Hippocampal formation (tissue), 2 donors: ENCODE data around the gene NEB.
"Not testable (repeated sequence)": the region's sequence is repeated elsewhere in the genome, so short reads cannot be mapped to it uniquely, and the experiment has no call there.

Experiments
- DNase-seq, 2 donors: peaks; one replicate each; lab custom pipeline; 2025; lab: John Stamatoyannopoulos, UW

NEB gene

DNA sequence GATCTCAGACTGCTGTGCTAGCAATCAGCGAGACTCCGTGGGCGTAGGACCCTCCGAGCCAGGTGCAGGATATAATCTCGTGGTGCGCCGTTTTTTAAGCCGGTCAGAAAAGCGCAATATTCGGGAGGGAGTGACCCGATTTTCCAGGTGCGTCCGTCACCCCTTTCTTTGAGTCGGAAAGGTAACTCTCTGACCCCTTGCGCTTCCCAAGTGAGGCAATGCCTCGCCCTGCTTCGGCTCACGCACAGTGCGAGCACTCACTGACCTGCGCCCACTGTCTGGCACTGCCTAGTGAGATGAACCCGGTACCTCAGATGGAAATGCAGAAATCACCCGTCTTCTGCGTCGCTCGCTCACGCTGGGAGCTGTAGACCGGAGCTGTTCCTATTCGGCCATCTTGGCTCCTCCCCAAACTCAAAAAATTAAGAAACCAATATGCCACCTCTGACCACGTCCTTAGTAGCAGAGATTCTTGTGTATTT is 29.8 kb downstream of the NEB start:
- not testable (repeated sequence) for DNase-seq

DNA sequence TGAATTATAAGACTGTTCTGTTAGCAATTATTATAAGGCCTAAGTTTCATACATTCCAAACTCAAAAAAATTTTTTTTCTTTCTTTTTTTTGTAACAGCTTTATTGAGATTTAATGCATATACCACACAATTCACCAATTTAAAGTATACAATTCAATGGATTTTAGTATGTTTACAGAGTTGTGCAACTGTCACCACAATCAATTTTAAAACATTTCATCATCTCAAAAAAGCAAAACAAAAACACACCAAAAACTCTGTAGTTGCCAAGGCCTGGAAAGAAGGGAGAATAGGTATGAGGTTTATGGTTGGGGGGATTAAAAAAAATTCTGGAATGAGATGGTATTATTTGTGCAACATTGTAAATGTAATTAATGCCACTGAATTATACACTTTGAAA is 36.1 kb downstream of the NEB start:
- DNase-seq = not testable (repeated sequence)

DNA sequence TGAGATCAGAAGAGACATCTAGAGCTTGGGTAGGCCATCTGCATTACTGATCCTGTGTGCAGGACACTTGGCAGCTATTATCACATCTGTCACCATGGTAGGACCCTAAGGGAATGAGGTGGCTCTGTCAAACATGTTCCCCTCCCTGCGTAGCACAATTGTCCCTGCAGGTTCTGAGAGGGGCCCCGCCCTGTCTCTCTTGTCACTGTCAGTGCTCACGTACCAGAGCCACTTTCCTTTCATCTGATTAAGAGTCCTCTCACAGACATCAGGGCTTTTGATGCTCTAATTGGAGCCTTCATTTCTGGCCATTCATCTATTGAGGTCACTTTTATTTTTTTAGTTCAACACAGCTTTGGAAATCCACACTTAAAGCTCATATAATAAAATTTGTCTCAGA is 38.5 kb downstream of the NEB start:
- DNase-seq = no peak

GRCh38 chr2:151691631-151692030 is 42.6 kb downstream of the NEB start:
- no peak for DNase-seq

DNA sequence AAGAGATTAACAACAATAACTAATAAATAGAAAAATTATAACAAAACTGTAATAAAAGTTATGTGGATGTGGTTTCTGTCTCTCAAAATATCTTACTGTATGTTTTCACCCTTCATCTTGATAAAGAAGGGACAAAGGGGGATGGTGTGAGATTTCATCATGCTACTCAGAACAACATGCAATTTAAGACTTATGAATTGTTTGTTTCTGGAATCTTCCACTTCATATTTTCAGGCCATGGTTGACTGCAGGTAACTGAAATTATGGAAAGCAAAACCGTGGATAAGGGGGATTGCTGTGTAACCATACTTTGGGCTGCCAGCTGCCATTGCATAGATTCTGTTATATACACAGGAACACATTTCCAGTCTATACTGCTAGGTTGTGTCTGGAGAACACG is 45.6 kb downstream of the NEB start:
- DNase-seq = no peak

- no peak for DNase-seq
These were observed 51.7 kb downstream of the NEB start for GRCh38 chr2:151682459-151683003.

DNA sequence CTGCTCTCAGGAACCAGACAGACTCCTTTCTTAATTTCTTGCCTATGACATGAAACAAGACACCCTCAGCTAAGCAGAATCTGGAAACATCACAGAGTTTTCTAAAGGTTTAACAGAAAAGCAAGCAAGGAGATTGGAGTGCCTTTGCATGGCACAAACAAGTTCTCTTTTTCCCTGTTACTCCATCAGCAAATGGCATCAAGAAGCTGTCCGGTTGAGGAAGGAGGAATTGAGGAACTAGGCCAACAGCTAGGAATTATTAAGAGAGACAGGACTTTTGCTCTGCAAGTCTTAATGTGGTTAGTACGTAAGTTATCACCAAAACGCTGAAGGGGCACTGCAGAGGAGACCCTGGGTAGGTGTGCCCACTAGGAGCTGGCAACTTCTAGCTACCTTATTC is 53.2 kb downstream of the NEB start:
- no peak for DNase-seq

- no peak for DNase-seq
These were observed 54.3 kb downstream of the NEB start for GRCh38 chr2:151679994-151680393.

- no peak for DNase-seq
These were observed 55.4 kb downstream of the NEB start for GRCh38 chr2:151678849-151679248.

DNA sequence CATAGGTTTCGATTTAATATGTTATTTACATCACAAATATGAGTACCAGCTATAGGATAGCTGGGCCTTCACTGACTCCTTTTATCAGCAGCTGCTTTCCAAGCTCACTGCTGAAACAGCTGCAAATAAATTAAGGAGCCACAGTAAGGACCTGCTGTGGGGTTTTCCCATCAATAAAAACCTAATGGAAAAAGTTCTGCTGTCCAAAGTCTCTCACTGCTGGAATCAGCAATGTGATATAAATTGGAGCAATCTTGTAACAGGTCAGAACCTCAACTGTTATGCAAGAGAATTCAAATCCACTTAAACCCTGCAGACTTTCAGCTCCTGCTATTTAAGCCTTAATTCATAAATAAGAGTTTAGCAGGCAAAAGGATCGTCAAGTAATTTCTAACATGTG is 61.3 kb downstream of the NEB start:
- no peak for DNase-seq

- DNase-seq = no peak
These were observed 62.0 kb downstream of the NEB start for GRCh38 chr2:151672277-151672676.

GRCh38 chr2:151670846-151671597 is 63.3 kb downstream of the NEB start:
- no peak for DNase-seq

GRCh38 chr2:151670346-151670745 is 63.9 kb downstream of the NEB start:
- DNase-seq = no peak

DNA sequence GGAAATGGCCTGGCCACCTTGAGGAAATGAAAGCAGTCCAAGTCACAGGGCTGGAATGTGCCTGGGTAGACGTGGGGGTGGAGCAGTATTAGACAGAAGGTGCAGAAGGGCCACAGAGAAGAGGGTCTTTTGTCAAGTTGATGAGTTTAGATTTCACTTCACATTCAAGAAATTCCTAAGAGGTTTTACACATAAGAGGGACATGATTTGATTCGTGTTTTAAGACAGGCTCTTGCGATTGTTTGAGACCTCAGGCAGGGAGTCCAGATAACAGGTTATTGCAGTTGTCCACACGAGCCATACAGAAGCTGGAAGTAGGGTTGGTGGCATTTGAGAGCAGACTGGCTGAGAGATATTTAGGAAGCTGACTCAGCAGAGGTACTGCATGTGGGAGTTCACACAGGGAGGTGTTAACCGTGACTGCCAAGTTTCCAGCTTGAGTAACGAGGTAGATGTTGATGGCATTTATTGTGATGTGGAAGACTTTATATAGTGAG is 64.6 kb downstream of the NEB start:
- DNase-seq = peak in 1 of 2 donors; percentile 1

DNA sequence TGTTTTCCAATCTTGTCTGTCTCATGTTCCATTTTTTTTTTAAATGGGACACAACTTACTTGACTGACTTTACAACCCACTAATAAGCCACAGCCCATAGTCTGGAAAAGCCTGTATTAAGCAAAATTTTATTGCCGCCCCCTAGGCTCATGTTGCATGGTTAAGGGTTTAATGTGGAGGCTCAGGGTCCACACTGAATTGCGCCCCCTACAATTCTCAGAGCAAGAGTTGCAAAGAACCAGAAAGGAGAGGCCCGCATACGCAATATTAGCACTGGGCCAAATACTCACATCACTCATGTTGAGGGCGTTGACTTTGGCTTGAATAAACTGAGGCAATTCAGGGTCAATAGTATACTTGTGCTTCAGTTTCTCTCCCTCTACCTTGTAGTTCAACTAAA is 65.5 kb downstream of the NEB start:
- DNase-seq = no peak

DNA sequence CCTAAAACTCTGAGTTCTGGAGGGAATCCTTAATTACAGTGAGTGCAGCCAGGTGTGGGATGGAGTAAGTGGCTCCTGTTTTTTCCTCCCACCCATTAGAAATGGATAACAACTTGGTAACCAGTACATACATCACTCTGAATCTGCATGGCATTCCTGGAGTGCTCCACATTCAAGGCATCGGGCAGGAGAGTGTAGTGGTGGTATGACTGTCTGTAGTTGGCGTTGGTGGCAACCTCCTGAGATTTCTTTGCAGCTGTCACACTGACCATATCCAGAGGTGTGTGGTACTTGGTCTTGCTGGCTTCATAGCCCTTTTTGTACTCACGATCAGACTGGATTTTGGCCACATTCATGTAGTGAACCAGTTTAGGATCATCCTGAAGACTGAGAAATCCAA is 68.3 kb downstream of the NEB start:
- DNase-seq = no peak

- DNase-seq = no peak
These were observed 69.8 kb downstream of the NEB start for GRCh38 chr2:151664520-151664919.

GRCh38 chr2:151661625-151662024 is 72.7 kb downstream of the NEB start:
- DNase-seq = no peak

DNA sequence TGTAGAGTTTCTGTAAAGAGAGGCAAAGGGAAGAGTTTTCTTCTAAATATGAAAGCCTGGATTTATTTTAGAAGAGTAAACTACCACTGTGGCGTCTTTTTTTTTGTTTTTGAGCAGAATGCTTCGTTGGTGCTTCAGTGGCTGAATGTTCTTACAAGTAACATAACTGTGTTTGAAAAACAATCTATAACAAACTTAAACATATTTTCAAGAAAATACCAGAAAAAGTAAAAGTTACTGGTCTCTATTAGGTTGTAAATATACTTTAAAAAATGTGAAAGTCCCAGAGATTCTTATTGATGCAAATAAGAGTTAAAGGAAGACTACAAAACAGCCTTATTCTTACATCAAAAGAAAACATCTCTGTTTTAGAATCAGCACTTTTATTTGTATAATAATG is 76.2 kb downstream of the NEB start:
- DNase-seq = no peak

GRCh38 chr2:151657667-151658076 is 76.6 kb downstream of the NEB start:
- no peak for DNase-seq

- no peak for DNase-seq
These were observed 78.4 kb downstream of the NEB start for GRCh38 chr2:151655663-151656398.

DNA sequence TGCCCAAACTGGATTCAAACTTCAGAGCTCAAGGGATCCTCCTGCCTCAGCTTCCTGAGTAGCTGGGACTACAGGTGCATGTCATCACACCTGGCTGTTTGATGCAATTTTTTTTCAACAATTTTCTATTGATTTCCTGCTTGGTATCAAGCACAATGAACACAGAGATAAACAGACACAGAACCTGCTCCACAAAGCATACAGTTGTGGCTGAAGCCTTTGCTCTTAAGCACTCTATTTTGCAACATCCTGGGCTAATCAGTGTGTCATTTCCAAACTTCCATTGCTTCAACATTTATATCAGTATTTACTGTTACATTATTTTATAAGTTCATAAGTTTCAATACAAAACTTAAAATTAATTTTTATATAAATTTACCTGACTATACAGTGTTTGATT is 79.4 kb downstream of the NEB start:
- no peak for DNase-seq

DNA sequence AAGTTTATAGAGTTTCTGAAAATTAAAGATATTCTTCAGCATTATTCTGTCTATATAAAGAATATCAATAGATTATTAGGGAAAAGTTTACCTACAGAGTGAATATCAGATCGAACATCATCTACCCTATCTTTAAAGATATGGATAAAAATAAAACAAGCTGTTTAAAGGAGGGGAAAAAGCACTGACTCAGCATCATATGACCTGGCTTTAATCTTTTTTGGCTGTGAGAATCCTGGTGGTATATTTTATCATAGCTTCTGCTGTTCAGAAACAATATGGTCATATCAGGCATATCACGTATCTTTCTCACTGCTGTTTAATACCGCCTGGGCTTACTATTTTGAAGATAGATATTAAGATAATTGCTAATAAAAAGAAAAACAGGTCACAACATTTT is 80.2 kb downstream of the NEB start:
- DNase-seq = no peak
